ENCODE data around the gene SSBP3.

DNA sequence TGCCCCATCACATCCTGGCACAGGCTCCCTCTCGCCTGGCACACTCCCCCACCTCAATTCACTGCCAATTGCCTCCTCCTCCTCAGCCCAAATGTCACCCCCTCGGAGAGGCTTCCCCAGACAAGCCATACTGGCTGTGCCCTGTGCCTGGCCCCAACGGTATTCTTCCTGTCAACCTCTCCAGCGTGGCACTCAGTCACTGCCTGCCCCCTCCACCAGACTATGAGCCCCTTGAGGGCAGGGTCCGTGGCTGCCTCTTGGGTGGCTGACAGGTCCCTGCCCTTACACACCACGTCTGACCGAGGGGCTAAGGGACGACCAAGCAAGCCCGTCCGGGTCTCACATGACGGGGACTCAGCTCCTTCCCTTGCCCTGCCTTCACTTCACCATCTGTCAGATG is 131.3 kb downstream of the SSBP3 start:
- TF ChIP-seq CTCF (IDR thresholded peaks at IDR 0.05) (no peak), POLR2A (IDR thresholded peaks at IDR 0.05) (no peak)

All from thyroid gland (tissue), 4 donors.